ENCODE data around the gene FHDC1.

Gene FHDC1

GRCh38 chr4:152988721-152989553, 52.8 kb downstream of the FHDC1 start:
- no peak for DNase-seq

GRCh38 chr4:152989554-152989970, 53.4 kb downstream of the FHDC1 start:
- no peak for DNase-seq

- no peak for DNase-seq
Measured at GRCh38 chr4:152990471-152991131, 54.5 kb downstream of the FHDC1 start.

- DNase-seq, result no peak
Measured at GRCh38 chr4:152991398-152991797, 55.3 kb downstream of the FHDC1 start.

- DNase-seq, result no peak
Measured at GRCh38 chr4:152992027-152992426, 55.9 kb downstream of the FHDC1 start.

GRCh38 chr4:152992466-152992865, 56.3 kb downstream of the FHDC1 start:
- DNase-seq, result no peak

- DNase-seq, result no peak
Measured at GRCh38 chr4:152994038-152994437, 57.9 kb downstream of the FHDC1 start.

GRCh38 chr4:152996111-152996571, 60.0 kb downstream of the FHDC1 start:
- DNase-seq, result no peak

- no peak for DNase-seq
Measured at GRCh38 chr4:152996672-152997071, 60.5 kb downstream of the FHDC1 start.

- DNase-seq, result no peak
Measured at GRCh38 chr4:152997288-152997687, 61.2 kb downstream of the FHDC1 start.

GRCh38 chr4:152997771-152998487, 61.8 kb downstream of the FHDC1 start:
- DNase-seq, result no peak

GRCh38 chr4:152998861-152999260, 62.7 kb downstream of the FHDC1 start:
- no peak for DNase-seq

- no peak for DNase-seq
Measured at GRCh38 chr4:152999346-153000075, 63.4 kb downstream of the FHDC1 start.

GRCh38 chr4:153000076-153000420, 63.9 kb downstream of the FHDC1 start:
- DNase-seq, result no peak

GRCh38 chr4:153001626-153002025, 65.5 kb downstream of the FHDC1 start:
- DNase-seq, result no peak

GRCh38 chr4:153002110-153002509, 66.0 kb downstream of the FHDC1 start:
- no peak for DNase-seq

GRCh38 chr4:153004081-153004850, 68.1 kb downstream of the FHDC1 start:
- DNase-seq, result no peak

- DNase-seq, result no peak
Measured at GRCh38 chr4:153005899-153006381, 69.8 kb downstream of the FHDC1 start.

- no peak for DNase-seq
Measured at GRCh38 chr4:153008578-153009199, 72.6 kb downstream of the FHDC1 start.

- no peak for DNase-seq
Measured at GRCh38 chr4:153010146-153010545, 74.0 kb downstream of the FHDC1 start.

GRCh38 chr4:153013202-153013977, 77.3 kb downstream of the FHDC1 start:
- no peak for DNase-seq

Data from activated CD4-positive, alpha-beta T cell treated with anti-CD3 and anti-CD28 coated beads, Interleukin-10, Interleukin-2, amounts not matched to agents 100 ng/mL and 50 ng/mL, durations not matched to agents 16 hours and 8 hours (primary cell).